ENCODE results near the gene PIK3R3.

The PIK3R3 gene

GRCh38 chr1:46008585-46008984 is 123.8 kb downstream of the PIK3R3 start:
- no peaks in the 10 kb centered on the region for H3K27me3 ChIP-seq
- no peaks in the 10 kb centered on the region for H3K4me1 ChIP-seq
- intact Hi-C loops (cut with DNase I; ENCODE audit: low total_unique reads): no loop called here
- DNase-seq: no peak
- H3K27ac ChIP-seq: no peak overlapping the region
- no peaks in the 10 kb centered on the region for H3K9me3 ChIP-seq
- peaks cover 57 to 74% (median 65%) of the 10 kb centered on the region in 3 donors for H3K36me3 ChIP-seq
- no peak for TF ChIP-seq CTCF (IDR thresholded peaks at IDR 0.05)
- H3K4me3 ChIP-seq: no peak overlapping the region

GRCh38 chr1:46005594-46005993 is 126.8 kb downstream of the PIK3R3 start:
- intact Hi-C loops (cut with DNase I; ENCODE audit: low total_unique reads): no loop called here
- Histone ChIP-seq H3K4me1 (no peaks in the 10 kb centered on the region), H3K27me3 (no peaks in the 10 kb centered on the region), H3K36me3 (peaks cover 43 to 55% (median 46%) of the 10 kb centered on the region in 3 donors), H3K4me3 (no peak overlapping the region), H3K9me3 (no peaks in the 10 kb centered on the region), H3K27ac (no peak overlapping the region)
- TF ChIP-seq CTCF (IDR thresholded peaks at IDR 0.05): no peak
- no peak for DNase-seq

- Histone ChIP-seq H3K36me3 (peaks cover 32 to 44% (median 36%) of the 10 kb centered on the region in 3 donors), H3K4me1 (no peaks in the 10 kb centered on the region), H3K27ac (no peak overlapping the region), H3K9me3 (no peaks in the 10 kb centered on the region), H3K27me3 (no peaks in the 10 kb centered on the region), H3K4me3 (no peak overlapping the region)
- TF ChIP-seq CTCF (IDR thresholded peaks at IDR 0.05): no peak
- no peak for DNase-seq
- intact Hi-C loops (cut with DNase I; ENCODE audit: low total_unique reads): no loop called here
These were observed 127.9 kb downstream of the PIK3R3 start for GRCh38 chr1:46004492-46004891.

- TF ChIP-seq CTCF (IDR thresholded peaks at IDR 0.05): no peak
- no peaks in the 10 kb centered on the region for H3K27me3 ChIP-seq
- H3K4me3 ChIP-seq: no peak overlapping the region
- H3K9me3 ChIP-seq: no peaks in the 10 kb centered on the region
- H3K36me3 ChIP-seq: peaks cover 21 to 33% (median 24%) of the 10 kb centered on the region in 3 donors
- no peak overlapping the region for H3K27ac ChIP-seq
- H3K4me1 ChIP-seq: no peaks in the 10 kb centered on the region
- intact Hi-C loops (cut with DNase I; ENCODE audit: low total_unique reads): no loop called here
- DNase-seq: no peak
These were observed 129.1 kb downstream of the PIK3R3 start for GRCh38 chr1:46003315-46003714.

- no peaks in the 10 kb centered on the region for H3K9me3 ChIP-seq
- no peak for DNase-seq
- no peaks in the 10 kb centered on the region for H3K4me1 ChIP-seq
- intact Hi-C loops (cut with DNase I; ENCODE audit: low total_unique reads): no loop called here
- H3K36me3 ChIP-seq: peaks cover 17 to 26% (median 19%) of the 10 kb centered on the region in 3 donors
- H3K27ac ChIP-seq: no peak overlapping the region
- TF ChIP-seq CTCF (IDR thresholded peaks at IDR 0.05): no peak
- H3K27me3 ChIP-seq: no peaks in the 10 kb centered on the region
- H3K4me3 ChIP-seq: no peak overlapping the region
These were observed 129.8 kb downstream of the PIK3R3 start for GRCh38 chr1:46002551-46003150.
